WTC11 (cell line): ENCODE data around the gene PCDHGC4.

Experiments used
- CTCF ChIP-seq: fragments of 200-600 bp; IDR thresholded peaks from 2 replicates; pipeline ENCODE4 v1.8.0; 2022; ENCODE audit warnings: antibody characterized with exemption
- GABPB1 ChIP-seq: sonication (generic); formaldehyde crosslinking; IDR thresholded peaks from 2 replicates; pipeline ENCODE4 v1.8.1; 2023; ENCODE audit warnings: mild to moderate bottlenecking, missing genetic modification reagents
- KAT7 ChIP-seq: sonication (generic); formaldehyde crosslinking; IDR thresholded peaks from 2 replicates; pipeline ENCODE4 v1.8.1; 2023; ENCODE audit warnings: missing genetic modification reagents, mild to moderate bottlenecking, borderline replicate concordance
- RELA ChIP-seq: sonication (generic); formaldehyde crosslinking; IDR thresholded peaks from 2 replicates; pipeline ENCODE4 v1.8.1; 2022; ENCODE audit warnings: missing genetic modification reagents, mild to moderate bottlenecking, borderline replicate concordance
- SMAD4 ChIP-seq: sonication (generic); formaldehyde crosslinking; IDR thresholded peaks from 2 replicates; pipeline ENCODE4 v1.8.0; 2022; ENCODE audit warnings: mild to moderate bottlenecking, missing genetic modification reagents
- STAT6 ChIP-seq: sonication (generic); formaldehyde crosslinking; conservative IDR thresholded peaks from 2 replicates; pipeline ENCODE4 v1.8.1; 2023; ENCODE audit warnings: mild to moderate bottlenecking, low read depth, missing genetic modification reagents, moderate library complexity
- TF ChIP-seq, protein P1 (sequence below): fragments of 250-450 bp; sonication (Bioruptor Pico); conservative IDR thresholded peaks from 2 replicates; pipeline ENCODE4 v1.9.0; 2021; ENCODE audit warnings: mild to moderate bottlenecking

DNA sequence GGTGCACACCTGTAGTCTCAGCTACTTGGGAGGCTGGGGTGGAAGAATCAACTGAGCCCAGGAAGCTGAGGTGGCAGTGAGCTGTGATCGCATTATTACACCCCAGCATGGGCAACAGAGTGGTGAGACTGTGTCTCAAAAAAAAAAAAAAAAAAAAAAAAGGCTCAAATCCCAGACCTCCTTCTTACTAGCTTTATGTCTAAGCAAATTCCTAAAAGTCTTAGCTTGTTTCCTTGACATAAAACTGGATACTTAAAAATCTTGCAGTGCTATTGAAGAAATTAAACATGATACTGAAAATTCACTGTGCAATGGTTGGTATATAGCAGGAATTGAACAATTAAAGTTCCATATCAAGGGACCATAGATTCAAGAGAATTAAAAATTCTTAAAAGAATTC, 49.1 kb downstream of the PCDHGC4 start:
- TF ChIP-seq RELA (CRISPR knock-in tag) (no peak), CTCF (no peak), SMAD4 (no peak), GABPB1 (CRISPR knock-in tag) (no peak), KAT7 (CRISPR knock-in tag) (no peak), STAT6 (CRISPR knock-in tag) (no peak)
- TF ChIP-seq, protein P1, sequence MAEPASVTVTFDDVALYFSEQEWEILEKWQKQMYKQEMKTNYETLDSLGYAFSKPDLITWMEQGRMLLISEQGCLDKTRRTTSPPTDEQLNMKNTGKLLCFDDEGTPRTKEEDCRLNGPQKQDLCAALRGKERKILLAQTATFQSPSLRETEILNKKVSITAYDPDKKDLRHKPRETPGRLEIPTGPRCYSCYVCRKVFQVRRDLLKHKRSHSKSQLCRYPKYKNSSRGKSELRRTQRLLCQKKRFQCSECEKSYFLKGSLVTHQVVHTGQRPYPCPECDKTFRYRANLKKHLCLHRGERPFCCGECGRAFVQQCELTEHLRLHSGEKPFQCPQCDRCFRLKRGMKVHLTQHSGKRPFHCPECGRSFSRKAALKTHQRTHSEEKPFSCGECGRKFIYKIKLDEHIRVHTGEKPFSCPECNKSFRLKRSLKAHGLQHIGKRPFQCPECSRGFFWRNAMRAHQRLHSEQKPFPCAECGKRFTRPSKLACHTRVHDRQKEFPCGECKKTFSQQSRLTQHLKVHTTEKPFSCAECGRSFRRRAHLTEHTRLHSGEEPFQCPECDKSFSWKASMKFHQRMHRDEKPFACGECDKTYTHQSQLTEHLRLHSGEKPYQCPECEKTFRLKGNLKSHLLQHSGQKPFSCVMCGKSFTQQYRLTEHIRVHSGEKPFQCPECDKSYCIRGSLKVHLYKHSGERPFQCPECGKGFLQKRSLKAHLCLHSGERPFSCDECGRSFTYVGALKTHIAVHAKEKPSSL (CRISPR knock-in tag), result no peak
